ENCODE results near the gene SORCS2.

DNA sequence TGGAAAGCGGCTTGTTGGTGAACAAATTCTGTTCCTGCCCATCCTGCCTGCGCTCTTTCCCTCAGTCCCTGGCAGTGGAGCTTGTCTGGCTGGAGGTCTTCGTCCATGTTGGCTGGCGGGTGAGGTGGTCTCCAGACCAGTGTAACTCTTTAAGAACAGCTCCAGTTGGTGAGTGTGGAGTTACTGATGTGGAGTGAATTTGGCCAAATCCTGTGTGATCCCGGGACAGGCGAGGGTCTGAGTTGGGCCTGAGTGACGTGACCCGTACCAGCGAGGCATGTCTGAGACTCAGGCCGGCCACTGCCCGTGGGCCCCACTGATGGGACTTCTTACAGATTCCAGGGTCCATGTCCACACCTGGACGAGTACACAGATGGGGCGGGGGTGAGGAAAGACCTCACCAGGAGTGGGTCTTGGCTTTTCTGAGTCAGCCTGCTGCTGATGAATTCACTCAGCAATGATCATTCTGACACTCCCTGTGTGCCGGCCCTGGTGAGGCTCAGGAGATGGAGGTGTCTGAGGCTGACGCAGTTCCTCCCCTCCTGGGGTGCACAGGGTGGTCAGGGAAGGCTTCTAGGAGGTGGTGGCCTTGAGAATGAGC is 196.9 kb downstream of the SORCS2 start:
- TF ChIP-seq, protein P1, sequence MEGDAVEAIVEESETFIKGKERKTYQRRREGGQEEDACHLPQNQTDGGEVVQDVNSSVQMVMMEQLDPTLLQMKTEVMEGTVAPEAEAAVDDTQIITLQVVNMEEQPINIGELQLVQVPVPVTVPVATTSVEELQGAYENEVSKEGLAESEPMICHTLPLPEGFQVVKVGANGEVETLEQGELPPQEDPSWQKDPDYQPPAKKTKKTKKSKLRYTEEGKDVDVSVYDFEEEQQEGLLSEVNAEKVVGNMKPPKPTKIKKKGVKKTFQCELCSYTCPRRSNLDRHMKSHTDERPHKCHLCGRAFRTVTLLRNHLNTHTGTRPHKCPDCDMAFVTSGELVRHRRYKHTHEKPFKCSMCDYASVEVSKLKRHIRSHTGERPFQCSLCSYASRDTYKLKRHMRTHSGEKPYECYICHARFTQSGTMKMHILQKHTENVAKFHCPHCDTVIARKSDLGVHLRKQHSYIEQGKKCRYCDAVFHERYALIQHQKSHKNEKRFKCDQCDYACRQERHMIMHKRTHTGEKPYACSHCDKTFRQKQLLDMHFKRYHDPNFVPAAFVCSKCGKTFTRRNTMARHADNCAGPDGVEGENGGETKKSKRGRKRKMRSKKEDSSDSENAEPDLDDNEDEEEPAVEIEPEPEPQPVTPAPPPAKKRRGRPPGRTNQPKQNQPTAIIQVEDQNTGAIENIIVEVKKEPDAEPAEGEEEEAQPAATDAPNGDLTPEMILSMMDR (IDR thresholded peaks at IDR 0.05) = no peak
- TF ChIP-seq POLR2AphosphoS5 (IDR thresholded peaks at IDR 0.05) (no peak), EP300 (IDR thresholded peaks at IDR 0.05) (no peak), POLR2A (IDR thresholded peaks at IDR 0.05) (no peak)
